ENCODE measurements around the gene ADAMTS16. TPM values are rescaled to one million over a fixed set of nuclear protein-coding genes. Genes with fewer than 3 reads are reported as not detected.

ADAMTS16 gene
- total and polyA plus RNA-seq, 2 donors (not counting 3 experiments of a cell fraction or from before 2014, with no cell fraction given), result not detected

- CTCF ChIA-PET, result no interaction called here
- Histone ChIP-seq H3K27ac (ENCODE audit: insufficient read depth, low read depth, low read length) (no peak overlapping the region), H3K9ac (replicated peaks; ENCODE audit: extremely low read depth, insufficient read depth, low read length) (no peak overlapping the region), H3K4me1 (ENCODE audit: control insufficient read depth, extremely low read depth, insufficient read depth, low read length) (peaks cover 3% of the 10 kb centered on the region), H2AFZ (ENCODE audit: low read depth, low read length) (no peak overlapping the region), H3K4me2 (ENCODE audit: insufficient read depth, low read length) (no peak overlapping the region), H3K9me3 (replicated peaks; ENCODE audit: control insufficient read depth, insufficient read depth, low read length) (peaks cover 2% of the 10 kb centered on the region), H3K4me3 (replicated peaks in 1 of 3; ENCODE audit: insufficient read depth in 1 of 3, low read depth in 1 of 3, low read length in 3 of 3) (no peak overlapping the region), H3K9me1 (replicated peaks; ENCODE audit: control insufficient read depth, extremely low read depth, insufficient read depth, low read length) (no peaks in the 10 kb centered on the region), H3K79me2 (ENCODE audit: control insufficient read depth, insufficient read depth, low read length) (no peaks in the 10 kb centered on the region), H3K36me3 (ENCODE audit: control insufficient read depth in 2 of 2, extremely low read depth in 1 of 2, insufficient read depth in 2 of 2, low read length in 2 of 2) (no peaks in the 10 kb centered on the region), H3K27me3 (ENCODE audit: control insufficient read depth in 2 of 2, insufficient read depth in 2 of 2, low read length in 2 of 2) (no peaks in the 10 kb centered on the region), H4K20me1 (replicated peaks; ENCODE audit: control insufficient read depth, extremely low read depth, insufficient read depth, low read length) (no peaks in the 10 kb centered on the region)
- DNase-seq (ENCODE audit: low read depth, low spot score) (peak; percentile 5), FAIRE-seq (no peak)
- TF ChIP-seq JUN (IDR thresholded peaks at IDR 0.05; ENCODE audit: borderline replicate concordance, insufficient read depth, insufficient read length, low read depth), result peak; percentile 45
- no peak for TF ChIP-seq POLR2A (IDR thresholded peaks at IDR 0.05; ENCODE audit: low read depth, low read length)
- POLR2A ChIA-PET, result no interaction called here
- intact Hi-C loops (cut with micrococcal nuclease) (no loop called here), dilution Hi-C loops (cut with MboI; ENCODE audit: extremely low pct_ligation_motif_present, low sequenced_read_pairs) (no loop called here)
- BruUV-seq (replicated peaks), result no TSS peak
Observed at GRCh38 chr5:5340206-5340729, 200.1 kb downstream of the ADAMTS16 start.

- ChIA-PET CTCF (no interaction called here), POLR2A (no interaction called here)
- H3K9me3 ChIP-seq (replicated peaks; ENCODE audit: control insufficient read depth, insufficient read depth, low read length), result peaks cover 4% of the 10 kb centered on the region
- DNase-seq (ENCODE audit: low read depth, low spot score) (no peak), FAIRE-seq (no peak)
- no peak overlapping the region for H2AFZ ChIP-seq (ENCODE audit: low read depth, low read length)
- H3K36me3 ChIP-seq (ENCODE audit: control insufficient read depth in 2 of 2, extremely low read depth in 1 of 2, insufficient read depth in 2 of 2, low read length in 2 of 2), result no peaks in the 10 kb centered on the region
- no peak overlapping the region for H3K4me2 ChIP-seq (ENCODE audit: insufficient read depth, low read length)
- H3K27ac ChIP-seq (ENCODE audit: insufficient read depth, low read depth, low read length), result no peak overlapping the region
- H4K20me1 ChIP-seq (replicated peaks; ENCODE audit: control insufficient read depth, extremely low read depth, insufficient read depth, low read length), result no peaks in the 10 kb centered on the region
- BruUV-seq (replicated peaks), result no TSS peak
- intact Hi-C loops (cut with micrococcal nuclease) (no loop called here), dilution Hi-C loops (cut with MboI; ENCODE audit: extremely low pct_ligation_motif_present, low sequenced_read_pairs) (no loop called here)
- TF ChIP-seq MYC (IDR thresholded peaks at IDR 0.05; ENCODE audit: low read depth, low read length) (no peak), POLR2A (IDR thresholded peaks at IDR 0.05; ENCODE audit: low read depth, low read length) (no peak), JUN (IDR thresholded peaks at IDR 0.05; ENCODE audit: borderline replicate concordance, insufficient read depth, insufficient read length, low read depth) (no peak), MAX (IDR thresholded peaks at IDR 0.05; ENCODE audit: insufficient read depth, insufficient read length) (no peak), POLR2AphosphoS5 (IDR thresholded peaks at IDR 0.05; ENCODE audit: insufficient read depth, low read depth, low read length) (no peak), FOS (IDR thresholded peaks at IDR 0.05; ENCODE audit: borderline replicate concordance, insufficient read depth, low read length) (no peak), EZH2 (IDR thresholded peaks at IDR 0.05; ENCODE audit: borderline replicate concordance, low read depth, low read length, severe bottlenecking) (no peak), CTCF (IDR thresholded peaks at IDR 0.05; ENCODE audit: extremely low read depth in 1 of 2, insufficient read depth in 1 of 2, low read depth in 1 of 2, low read length in 2 of 2) (no peak), GATA2 (IDR thresholded peaks at IDR 0.05; ENCODE audit: insufficient read depth, insufficient read length, low read depth, low read length) (no peak)
- H3K9ac ChIP-seq (replicated peaks; ENCODE audit: extremely low read depth, insufficient read depth, low read length), result no peak overlapping the region
- peaks cover 3% of the 10 kb centered on the region for H3K4me1 ChIP-seq (ENCODE audit: control insufficient read depth, extremely low read depth, insufficient read depth, low read length)
- H3K4me3 ChIP-seq (replicated peaks in 1 of 3; ENCODE audit: insufficient read depth in 1 of 3, low read depth in 1 of 3, low read length in 3 of 3), result no peak overlapping the region
- H3K27me3 ChIP-seq (ENCODE audit: control insufficient read depth in 2 of 2, insufficient read depth in 2 of 2, low read length in 2 of 2), result no peaks in the 10 kb centered on the region
- H3K9me1 ChIP-seq (replicated peaks; ENCODE audit: control insufficient read depth, extremely low read depth, insufficient read depth, low read length), result no peaks in the 10 kb centered on the region
- no peaks in the 10 kb centered on the region for H3K79me2 ChIP-seq (ENCODE audit: control insufficient read depth, insufficient read depth, low read length)
Observed at GRCh38 chr5:5341531-5342292, 201.6 kb downstream of the ADAMTS16 start.

Measured in endothelial cell of umbilical vein (primary cell).